ENCODE results near the gene WDR48.

DNA sequence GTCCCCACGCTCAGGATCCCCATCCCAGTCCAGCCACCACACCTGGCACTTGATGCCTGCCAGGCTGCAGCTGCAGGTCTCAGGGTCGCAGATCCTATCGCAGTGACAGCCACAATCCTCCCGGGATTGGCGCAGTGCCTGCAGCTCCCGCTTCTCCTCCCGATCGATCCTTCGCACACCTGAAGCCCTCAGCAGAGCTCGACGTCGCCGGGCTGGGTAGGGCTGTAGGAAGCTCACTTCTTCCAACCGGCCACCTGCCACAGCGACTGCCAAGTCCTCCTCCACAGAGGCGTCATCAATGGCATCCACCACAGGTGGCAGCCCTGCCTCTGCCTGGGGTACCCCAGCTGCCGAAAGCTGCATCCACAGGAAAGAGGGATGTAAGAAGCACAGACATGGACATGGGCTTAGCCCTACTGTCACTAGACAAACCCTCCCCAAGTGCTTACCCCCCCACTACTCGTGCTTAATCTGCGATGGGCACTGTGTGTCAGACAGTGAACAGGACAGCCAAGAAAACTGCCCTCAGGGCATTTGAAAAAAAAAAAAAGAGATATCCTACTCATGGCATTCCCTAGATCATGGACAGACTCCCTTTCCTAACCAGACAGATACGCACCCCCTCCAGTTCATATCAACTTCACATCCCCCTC, 92.4 kb downstream of the WDR48 start:
- TF ChIP-seq, protein P1, sequence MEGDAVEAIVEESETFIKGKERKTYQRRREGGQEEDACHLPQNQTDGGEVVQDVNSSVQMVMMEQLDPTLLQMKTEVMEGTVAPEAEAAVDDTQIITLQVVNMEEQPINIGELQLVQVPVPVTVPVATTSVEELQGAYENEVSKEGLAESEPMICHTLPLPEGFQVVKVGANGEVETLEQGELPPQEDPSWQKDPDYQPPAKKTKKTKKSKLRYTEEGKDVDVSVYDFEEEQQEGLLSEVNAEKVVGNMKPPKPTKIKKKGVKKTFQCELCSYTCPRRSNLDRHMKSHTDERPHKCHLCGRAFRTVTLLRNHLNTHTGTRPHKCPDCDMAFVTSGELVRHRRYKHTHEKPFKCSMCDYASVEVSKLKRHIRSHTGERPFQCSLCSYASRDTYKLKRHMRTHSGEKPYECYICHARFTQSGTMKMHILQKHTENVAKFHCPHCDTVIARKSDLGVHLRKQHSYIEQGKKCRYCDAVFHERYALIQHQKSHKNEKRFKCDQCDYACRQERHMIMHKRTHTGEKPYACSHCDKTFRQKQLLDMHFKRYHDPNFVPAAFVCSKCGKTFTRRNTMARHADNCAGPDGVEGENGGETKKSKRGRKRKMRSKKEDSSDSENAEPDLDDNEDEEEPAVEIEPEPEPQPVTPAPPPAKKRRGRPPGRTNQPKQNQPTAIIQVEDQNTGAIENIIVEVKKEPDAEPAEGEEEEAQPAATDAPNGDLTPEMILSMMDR (IDR thresholded peaks at IDR 0.05): no peak
- no peak for TF ChIP-seq POLR2A (IDR thresholded peaks at IDR 0.05)

Data from thyroid gland (tissue), 4 donors.